SHP77 (cell line): ENCODE results near the gene CTSW.

Experiments
- DNase-seq, 2 experiments: peaks; one replicate each; lab custom pipeline; 2025; lab: John Stamatoyannopoulos, UW

The CTSW gene

GRCh38 chr11:65867284-65868071, 12.2 kb upstream of the CTSW start:
- DNase-seq, result no peak

- DNase-seq, result no peak
Measured at GRCh38 chr11:65868076-65868667, 11.5 kb upstream of the CTSW start.

GRCh38 chr11:65868907-65869306, 10.7 kb upstream of the CTSW start:
- no peak for DNase-seq

- DNase-seq, result no peak
Measured at GRCh38 chr11:65869643-65870306, 9.9 kb upstream of the CTSW start.

- DNase-seq, result no peak
Measured at GRCh38 chr11:65870307-65870658, 9.4 kb upstream of the CTSW start.

GRCh38 chr11:65870706-65871681, 8.6 kb upstream of the CTSW start:
- peak in 1 of 2 experiments; percentile 45 for DNase-seq

GRCh38 chr11:65871811-65872548, 7.7 kb upstream of the CTSW start:
- DNase-seq, result no peak

- no peak for DNase-seq
Measured at GRCh38 chr11:65872586-65873317, 6.9 kb upstream of the CTSW start, which contains the start of gene EFEMP2. TSS of gene EFEMP2 (minus strand) at chr11:65872800. CDS start at chr11:65872354, 446 bp downstream.

- DNase-seq, result peak; percentile 88 to 92
Measured at GRCh38 chr11:65873318-65874156, 6.1 kb upstream of the CTSW start.

GRCh38 chr11:65880027-65880426, 390 bp downstream of the CTSW start:
- DNase-seq, result no peak

GRCh38 chr11:65880844-65881421, 1.3 kb downstream of the CTSW start:
- DNase-seq, result no peak

GRCh38 chr11:65882120-65883057, 2.8 kb downstream of the CTSW start:
- DNase-seq, result no peak

- DNase-seq, result no peak
Measured at GRCh38 chr11:65883058-65883761, 3.6 kb downstream of the CTSW start.

GRCh38 chr11:65883786-65884715, 4.4 kb downstream of the CTSW start:
- no peak for DNase-seq

- peak; percentile 57 to 64 for DNase-seq
Measured at GRCh38 chr11:65884716-65885092, 5.1 kb downstream of the CTSW start.

- no peak for DNase-seq
Measured at GRCh38 chr11:65885231-65885630, 5.6 kb downstream of the CTSW start.
